PFSK-1 (cell line): ENCODE results near the gene HYAL3.

Source experiments
- FOXP2 ChIP-seq: optimal IDR thresholded peaks from 2 replicates; pipeline ENCODE3; 2011; ENCODE audit warnings: borderline replicate concordance, control low read depth, inconsistent platforms; ENCODE audit not compliant: insufficient read depth; ENCODE audit errors: extremely low read length, extremely low read depth
- POLR2AphosphoS5 ChIP-seq: IDR thresholded peaks from 2 replicates; pipeline ENCODE4 v1.6.1; 2012; ENCODE audit warnings: low read depth, mild to moderate bottlenecking, control low read depth, low read length, moderate library complexity
- SIN3A ChIP-seq: IDR thresholded peaks from 2 replicates; pipeline ENCODE4 v1.6.1; 2012; ENCODE audit warnings: mild to moderate bottlenecking, low read length, moderate library complexity, borderline replicate concordance; ENCODE audit not compliant: insufficient read depth
- TAF1 ChIP-seq: IDR thresholded peaks from 2 replicates; pipeline ENCODE4 v1.6.1; 2012; ENCODE audit warnings: low read length, control low read depth, borderline replicate concordance; ENCODE audit not compliant: insufficient read depth
- TF ChIP-seq, protein P1 (sequence below), 2 experiments: IDR thresholded peaks; 2 replicates each; pipeline versions ENCODE4 v1.6.1 to v1.8.0; 2011 to 2012; ENCODE audit warnings: low read depth in 2 of 2, low read length in 2 of 2, control low read depth in 1 of 2, inconsistent platforms in 1 of 2, mild to moderate bottlenecking in 1 of 2, moderate library complexity in 1 of 2; ENCODE audit not compliant: insufficient read depth in 1 of 2

- no peak for TF ChIP-seq TAF1
- TF ChIP-seq POLR2AphosphoS5 = no peak
- no peak for TF ChIP-seq SIN3A
- TF ChIP-seq, protein P1, sequence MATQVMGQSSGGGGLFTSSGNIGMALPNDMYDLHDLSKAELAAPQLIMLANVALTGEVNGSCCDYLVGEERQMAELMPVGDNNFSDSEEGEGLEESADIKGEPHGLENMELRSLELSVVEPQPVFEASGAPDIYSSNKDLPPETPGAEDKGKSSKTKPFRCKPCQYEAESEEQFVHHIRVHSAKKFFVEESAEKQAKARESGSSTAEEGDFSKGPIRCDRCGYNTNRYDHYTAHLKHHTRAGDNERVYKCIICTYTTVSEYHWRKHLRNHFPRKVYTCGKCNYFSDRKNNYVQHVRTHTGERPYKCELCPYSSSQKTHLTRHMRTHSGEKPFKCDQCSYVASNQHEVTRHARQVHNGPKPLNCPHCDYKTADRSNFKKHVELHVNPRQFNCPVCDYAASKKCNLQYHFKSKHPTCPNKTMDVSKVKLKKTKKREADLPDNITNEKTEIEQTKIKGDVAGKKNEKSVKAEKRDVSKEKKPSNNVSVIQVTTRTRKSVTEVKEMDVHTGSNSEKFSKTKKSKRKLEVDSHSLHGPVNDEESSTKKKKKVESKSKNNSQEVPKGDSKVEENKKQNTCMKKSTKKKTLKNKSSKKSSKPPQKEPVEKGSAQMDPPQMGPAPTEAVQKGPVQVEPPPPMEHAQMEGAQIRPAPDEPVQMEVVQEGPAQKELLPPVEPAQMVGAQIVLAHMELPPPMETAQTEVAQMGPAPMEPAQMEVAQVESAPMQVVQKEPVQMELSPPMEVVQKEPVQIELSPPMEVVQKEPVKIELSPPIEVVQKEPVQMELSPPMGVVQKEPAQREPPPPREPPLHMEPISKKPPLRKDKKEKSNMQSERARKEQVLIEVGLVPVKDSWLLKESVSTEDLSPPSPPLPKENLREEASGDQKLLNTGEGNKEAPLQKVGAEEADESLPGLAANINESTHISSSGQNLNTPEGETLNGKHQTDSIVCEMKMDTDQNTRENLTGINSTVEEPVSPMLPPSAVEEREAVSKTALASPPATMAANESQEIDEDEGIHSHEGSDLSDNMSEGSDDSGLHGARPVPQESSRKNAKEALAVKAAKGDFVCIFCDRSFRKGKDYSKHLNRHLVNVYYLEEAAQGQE (IDR thresholded peaks at IDR 0.05; ENCODE audit: insufficient read depth in 1 of 2, low read depth in 2 of 2, low read length in 2 of 2) = no peak
- TF ChIP-seq FOXP2 = no peak
Observed at GRCh38 chr3:50342813-50343633, 43.8 kb upstream of the HYAL3 start.
